SU-DHL-6 (cell line): ENCODE measurements around the gene CCDC116.

Experiments used
- CTCF ChIP-seq: fragments of 200-600 bp; sonication (generic); IDR thresholded peaks from one replicate; pipeline ENCODE4 v1.5.1; 2017; ENCODE audit warnings: antibody characterized with exemption, mild to moderate bottlenecking, low read length, moderate library complexity; ENCODE audit not compliant: insufficient read depth, poor library complexity, severe bottlenecking
- EZH2phosphoT487 ChIP-seq: fragments of 200-600 bp; sonication (generic), shearing (Covaris generic); conservative IDR thresholded peaks from 2 replicates; pipeline ENCODE4 v1.6.1; 2018; ENCODE audit warnings: mild to moderate bottlenecking, antibody characterized with exemption, low read length, moderate library complexity, mixed read lengths

GRCh38 chr22:21615731-21616130, 16.8 kb upstream of the CCDC116 start:
- TF ChIP-seq CTCF: no peak
- no peak for TF ChIP-seq EZH2phosphoT487
